Endothelial cell of umbilical vein (primary cell): ENCODE data around the gene LAMB3. TPM values are rescaled to one million over a fixed set of nuclear protein-coding genes. Genes with fewer than 3 reads are reported as not detected.

Experiments
- BruUV-seq: library from RNA; stranded (reverse); fragments of 400-500 nt; replicated peaks from 2 replicates; lab custom pipeline; 2021; lab: Mats Ljungman, UMichigan
- CTCF ChIA-PET: fragments of 300-600, 350-600 bp; sonication (Branson Sonifier 250); formaldehyde crosslinking; loops from one replicate; lab custom pipeline; 2021; ENCODE audit warnings: antibody characterized with exemption, inconsistent platforms; lab: Charles Lee
- POLR2A ChIA-PET: fragments of 300-600, 350-600 bp; sonication (Branson Sonifier 250); formaldehyde crosslinking; loops from one replicate; lab custom pipeline; 2021; ENCODE audit warnings: antibody characterized with exemption, inconsistent platforms; lab: Charles Lee
- DNase-seq: peaks from one replicate; pipeline ENCODE4 v3.0.0-alpha.2; 2011; ENCODE audit warnings: low read depth, low spot score
- FAIRE-seq: peaks from 2 replicates; lab custom pipeline; 2011; peaks lifted over from hg19 to GRCh38; lab: Jason Lieb, UNC
- H2AFZ ChIP-seq: 2 replicates; pipeline ENCODE4 v1.6.0; 2012; ENCODE audit warnings: low read depth, low read length, control low read depth, inconsistent platforms
- H3K27ac ChIP-seq: 2 replicates; pipeline ENCODE4 v1.5.1; 2011; ENCODE audit warnings: low read depth, mild to moderate bottlenecking, control low read depth, low read length, moderate library complexity; ENCODE audit not compliant: insufficient read depth
- H3K27me3 ChIP-seq, 2 experiments: 2 replicates each; pipeline versions ENCODE4 v1.6.0 to v1.6.1; 2011; ENCODE audit warnings: low read length in 2 of 2, mixed read lengths in 1 of 2; ENCODE audit not compliant: control insufficient read depth in 2 of 2, insufficient read depth in 2 of 2
- H3K36me3 ChIP-seq, 2 experiments: 2 replicates in 1 of 2; 3 replicates in 1 of 2; pipeline ENCODE4 v1.5.1; 2011; ENCODE audit warnings: low read length in 2 of 2, mild to moderate bottlenecking in 1 of 2, moderate library complexity in 1 of 2; ENCODE audit not compliant: control insufficient read depth in 2 of 2, insufficient read depth in 2 of 2; ENCODE audit errors: extremely low read depth in 1 of 2
- H3K4me1 ChIP-seq: 3 replicates; pipeline ENCODE4 v1.5.1; 2011; ENCODE audit warnings: mild to moderate bottlenecking, low read length; ENCODE audit not compliant: control insufficient read depth, insufficient read depth; ENCODE audit errors: extremely low read depth
- H3K4me2 ChIP-seq: 2 replicates; pipeline ENCODE4 v1.6.1; 2011; ENCODE audit warnings: low read length, control low read depth, mixed read lengths; ENCODE audit not compliant: insufficient read depth
- H3K4me3 ChIP-seq, 3 experiments: fragments of 200-600 bp in 1 of 3; sonication (generic), shearing (Covaris generic) in 1 of 3; replicated peaks in 1 of 3; 2 replicates each; pipeline ENCODE4 v1.5.1; 2011 to 2016; ENCODE audit warnings: control low read depth in 3 of 3, low read length in 3 of 3, mild to moderate bottlenecking in 2 of 3, inconsistent platforms in 1 of 3, low read depth in 1 of 3, moderate library complexity in 1 of 3; ENCODE audit not compliant: insufficient read depth in 1 of 3
- H3K79me2 ChIP-seq: 2 replicates; pipeline ENCODE4 v1.6.0; 2012; ENCODE audit warnings: low read length, inconsistent platforms; ENCODE audit not compliant: control insufficient read depth, insufficient read depth
- H3K9ac ChIP-seq: replicated peaks from 2 replicates; pipeline ENCODE3; 2011; ENCODE audit warnings: low read length, control low read depth; ENCODE audit not compliant: insufficient read depth; ENCODE audit errors: extremely low read depth
- H3K9me1 ChIP-seq: replicated peaks from 3 replicates; pipeline ENCODE4 v1.6.0; 2011; ENCODE audit warnings: mild to moderate bottlenecking, low read length; ENCODE audit not compliant: control insufficient read depth, insufficient read depth; ENCODE audit errors: extremely low read depth
- H3K9me3 ChIP-seq: replicated peaks from 2 replicates; pipeline ENCODE4 v1.5.1; 2012; ENCODE audit warnings: low read length, inconsistent platforms; ENCODE audit not compliant: control insufficient read depth, insufficient read depth
- H4K20me1 ChIP-seq: replicated peaks from 2 replicates; pipeline ENCODE3; 2011; ENCODE audit warnings: mild to moderate bottlenecking, low read length; ENCODE audit not compliant: control insufficient read depth, insufficient read depth; ENCODE audit errors: extremely low read depth
- CTCF ChIP-seq, 2 donors: IDR thresholded peaks; 1 replicate in 1 of 2; 2 replicates in 1 of 2; pipeline ENCODE4 v1.5.1; 2011; ENCODE audit warnings: low read length in 2 of 2, mild to moderate bottlenecking in 2 of 2, moderate library complexity in 2 of 2, control low read depth in 1 of 2, inconsistent platforms in 1 of 2, low read depth in 1 of 2; ENCODE audit not compliant: insufficient read depth in 1 of 2; ENCODE audit errors: extremely low read depth in 1 of 2
- EZH2 ChIP-seq: IDR thresholded peaks from 2 replicates; pipeline ENCODE4 v1.6.1; 2012; ENCODE audit warnings: borderline replicate concordance, low read depth, mild to moderate bottlenecking, moderate library complexity, low read length, inconsistent platforms; ENCODE audit not compliant: severe bottlenecking
- FOS ChIP-seq: IDR thresholded peaks from 2 replicates; pipeline ENCODE4 v1.6.1; 2011; ENCODE audit warnings: mild to moderate bottlenecking, low read length, moderate library complexity, borderline replicate concordance; ENCODE audit not compliant: insufficient read depth
- GATA2 ChIP-seq: IDR thresholded peaks from 2 replicates; pipeline ENCODE4 v1.7.0; 2011; ENCODE audit warnings: low read depth, mild to moderate bottlenecking, moderate library complexity, mixed read lengths, low read length; ENCODE audit not compliant: insufficient read length, insufficient read depth
- JUN ChIP-seq: IDR thresholded peaks from 2 replicates; pipeline ENCODE4 v1.6.1; 2011; ENCODE audit warnings: borderline replicate concordance, low read depth; ENCODE audit not compliant: insufficient read length, insufficient read depth
- MAX ChIP-seq: IDR thresholded peaks from 2 replicates; pipeline ENCODE4 v1.6.1; 2011; ENCODE audit not compliant: insufficient read depth, insufficient read length
- MYC ChIP-seq: IDR thresholded peaks from one replicate; pipeline ENCODE4 v1.6.1; 2011; ENCODE audit warnings: mild to moderate bottlenecking, low read depth, low read length
- POLR2A ChIP-seq: IDR thresholded peaks from 2 replicates; pipeline ENCODE4 v1.6.1; 2012; ENCODE audit warnings: low read depth, mild to moderate bottlenecking, control low read depth, low read length
- POLR2AphosphoS5 ChIP-seq: IDR thresholded peaks from 2 replicates; pipeline ENCODE4 v1.6.1; 2012; ENCODE audit warnings: low read depth, mild to moderate bottlenecking, control low read depth, low read length, moderate library complexity; ENCODE audit not compliant: insufficient read depth
- dilution Hi-C: fragments of 300-500 bp; cut with MboI; formaldehyde crosslinking; loops from one replicate; pipeline ENCODE4 v1.15.0; 2019; ENCODE audit warnings: low sequenced_read_pairs; ENCODE audit not compliant: extremely low pct_ligation_motif_present
- intact Hi-C: fragments of 100-400 bp; cut with micrococcal nuclease; formaldehyde crosslinking; loops from one replicate; pipeline ENCODE4 v1.10.0; 2022
- polyA plus RNA-seq, 4 experiments: library from polyadenylated mRNA; depleted of rRNA in 3 of 4; stranded (reverse) in 3 of 4; unstranded in 1 of 4; fragments of >200 nt; gene quantifications; 2 replicates each; pipeline versions ENCODE4 v1.2.1 to v1.2.3, GENCODE V29; 2011 to 2012; ENCODE audit warnings: missing spikeins in 1 of 4
- total RNA-seq: library from RNA; stranded (reverse); gene quantifications from 2 replicates; pipeline ENCODE4 v1.2.3, GENCODE V29; 2021

LAMB3 gene
- total and polyA plus RNA-seq, 2 donors (not counting 3 experiments of a cell fraction or from before 2014, with no cell fraction given) = 2.6 to 3.1 TPM

- ChIA-PET POLR2A (no interaction called here), CTCF (interaction anchor here (0.8 kb wide), 1 partner anchor 17 kb away, joined by 3 read pairs; no protein-coding TSS in a partner anchor)
- FAIRE-seq (no peak), DNase-seq (no peak)
- intact Hi-C loops = no loop called here
- TF ChIP-seq FOS (no peak), EZH2 (no peak), POLR2AphosphoS5 (no peak), GATA2 (no peak), CTCF (IDR thresholded peaks at IDR 0.05; ENCODE audit: extremely low read depth in 1 of 2, insufficient read depth in 1 of 2, low read depth in 1 of 2, low read length in 2 of 2) (no peak), POLR2A (no peak), JUN (no peak), MAX (no peak), MYC (no peak)
- no peak overlapping the region for H2AFZ ChIP-seq
- no peaks in the 10 kb centered on the region for H3K9me1 ChIP-seq
- no peak overlapping the region for H3K4me3 ChIP-seq
- peaks cover 11 to 12% of the 10 kb centered on the region in 2 experiments for H3K27me3 ChIP-seq
- H3K9me3 ChIP-seq = no peaks in the 10 kb centered on the region
- no peak overlapping the region for H3K27ac ChIP-seq
- H4K20me1 ChIP-seq = no peaks in the 10 kb centered on the region
- no peak overlapping the region for H3K9ac ChIP-seq
- BruUV-seq = no TSS peak
- no peaks in the 10 kb centered on the region for H3K36me3 ChIP-seq
- H3K79me2 ChIP-seq = no peaks in the 10 kb centered on the region
- dilution Hi-C loops = loop anchor here (25.0 kb wide), 1 partner anchor 92 kb away; the partner anchor contains the start of gene G0S2
- H3K4me2 ChIP-seq = no peak overlapping the region
- peaks cover 5% of the 10 kb centered on the region for H3K4me1 ChIP-seq
These were observed 56.5 kb downstream of the LAMB3 start for GRCh38 chr1:209595599-209596285.
